CD4-positive, alpha-beta T cell (primary cell): ENCODE data around the gene MRPL47. TPM values are rescaled to one million over a fixed set of nuclear protein-coding genes. Genes with fewer than 3 reads are reported as not detected.
A peak's percentile ranks its signal among the peaks of the same experiment; 100 is the strongest.

ENCODE experiments used
- ATAC-seq: fragments of 200-7000 bp; cut with Tn5 transposase; one replicate; pipeline ENCODE4 v1.10.0; 2022; ENCODE audit warnings: mild to moderate bottlenecking; ENCODE audit not compliant: poor library complexity
- CTCF ChIA-PET: fragments of 350-600 bp; sonication (Branson Sonifier 250); formaldehyde crosslinking; loops from one replicate; lab custom pipeline; 2021; ENCODE audit warnings: antibody characterized with exemption, inconsistent platforms; lab: Charles Lee
- POLR2A ChIA-PET: fragments of 350-600 bp; sonication (Branson Sonifier 250); formaldehyde crosslinking; loops from one replicate; lab custom pipeline; 2021; ENCODE audit warnings: antibody characterized with exemption, inconsistent platforms; lab: Charles Lee
- DNase-seq, 14 experiments: peaks; one replicate each; pipeline ENCODE4 v3.0.0-alpha.2; 2013 to 2020; ENCODE audit warnings: mixed read lengths in 2 of 14
- H3K27ac ChIP-seq, 2 donors: one replicate each; pipeline versions ENCODE4 v1.5.1 to v1.7.0; 2013; ENCODE audit warnings: low read length in 2 of 2, low read depth in 1 of 2, mild to moderate bottlenecking in 1 of 2
- H3K27me3 ChIP-seq, 2 experiments: 1 replicate in 1 of 2; 2 replicates in 1 of 2; pipeline versions ENCODE4 v1.6.1 to v1.7.0; 2013; ENCODE audit warnings: low read length in 2 of 2, control low read depth in 1 of 2, mild to moderate bottlenecking in 1 of 2, moderate library complexity in 1 of 2; ENCODE audit not compliant: insufficient read depth in 2 of 2, control insufficient read depth in 1 of 2
- H3K36me3 ChIP-seq: one replicate; pipeline ENCODE4 v1.6.1; 2013; ENCODE audit warnings: low read length, control low read depth; ENCODE audit not compliant: insufficient read depth
- H3K4me1 ChIP-seq: one replicate; pipeline ENCODE4 v1.6.1; 2013; ENCODE audit warnings: low read length, control low read depth; ENCODE audit not compliant: insufficient read depth
- H3K4me3 ChIP-seq: one replicate; pipeline ENCODE4 v1.5.1; 2013; ENCODE audit warnings: mild to moderate bottlenecking, low read length, moderate library complexity
- H3K9me3 ChIP-seq, 2 experiments: 1 replicate in 1 of 2; 2 replicates in 1 of 2; pipeline versions ENCODE4 v1.6.1 to v1.7.0; 2013; ENCODE audit warnings: low read length in 2 of 2, mild to moderate bottlenecking in 2 of 2, control low read depth in 1 of 2, moderate library complexity in 1 of 2; ENCODE audit not compliant: control insufficient read depth in 1 of 2, insufficient read depth in 1 of 2
- H3K27ac Mint-ChIP-seq: one replicate; pipeline ENCODE4 v1.8.0; 2020; ENCODE audit warnings: mixed read lengths
- H3K27me3 Mint-ChIP-seq: one replicate; pipeline ENCODE4 v1.8.0; 2021; ENCODE audit warnings: mixed read lengths
- H3K36me3 Mint-ChIP-seq: one replicate; pipeline ENCODE4 v1.8.0; 2021; ENCODE audit warnings: low read depth, mixed read lengths
- H3K4me1 Mint-ChIP-seq: one replicate; pipeline ENCODE4 v1.8.0; 2021; ENCODE audit warnings: low read depth, mixed read lengths
- H3K4me3 Mint-ChIP-seq: one replicate; pipeline ENCODE4 v1.8.0; 2020; ENCODE audit warnings: mild to moderate bottlenecking, mixed read lengths
- H3K9me3 Mint-ChIP-seq: one replicate; pipeline ENCODE4 v1.8.0; 2020; ENCODE audit warnings: mixed read lengths
- intact Hi-C, 2 experiments: fragments of 100-400 bp; cut with DNase I in 1 of 2; cut with micrococcal nuclease in 1 of 2; formaldehyde crosslinking; loops; one replicate each; pipeline versions ENCODE4 v1.15.1 to v1.9.0; 2023 to 2025; cut with DNase I, micrococcal nuclease
- polyA plus RNA-seq, 2 donors: library from polyadenylated mRNA; unstranded; fragments of 120-200 nt; gene quantifications; one replicate each; pipeline ENCODE4 v1.2.1, GENCODE V29; 2013
- total RNA-seq, 174 experiments: library from RNA in 2 of 174; stranded (reverse) in 2 of 174; gene quantifications; one replicate each; pipeline ENCODE4 v1.2.3 and lab custom pipeline; 2021 to 2026
- TF ChIP-seq, protein P1 (sequence below): fragments of 200-600 bp; IDR thresholded peaks from one replicate; pipeline ENCODE4 v1.8.0; 2022; ENCODE audit warnings: antibody characterized with exemption, mild to moderate bottlenecking

Gene MRPL47
- total RNA-seq (10 to 100 TPM; 24.8 to 28.6 TPM), total RNA-seq (lab: John Stamatoyannopoulos, UW) (18.2 to 96.1 (median 31.2) reads per million in 172 experiments)
- 24.8 TPM for polyA plus RNA-seq (2013, experiment 1 of 2)
- 24.6 TPM for polyA plus RNA-seq (2013, experiment 2 of 2)

DNA sequence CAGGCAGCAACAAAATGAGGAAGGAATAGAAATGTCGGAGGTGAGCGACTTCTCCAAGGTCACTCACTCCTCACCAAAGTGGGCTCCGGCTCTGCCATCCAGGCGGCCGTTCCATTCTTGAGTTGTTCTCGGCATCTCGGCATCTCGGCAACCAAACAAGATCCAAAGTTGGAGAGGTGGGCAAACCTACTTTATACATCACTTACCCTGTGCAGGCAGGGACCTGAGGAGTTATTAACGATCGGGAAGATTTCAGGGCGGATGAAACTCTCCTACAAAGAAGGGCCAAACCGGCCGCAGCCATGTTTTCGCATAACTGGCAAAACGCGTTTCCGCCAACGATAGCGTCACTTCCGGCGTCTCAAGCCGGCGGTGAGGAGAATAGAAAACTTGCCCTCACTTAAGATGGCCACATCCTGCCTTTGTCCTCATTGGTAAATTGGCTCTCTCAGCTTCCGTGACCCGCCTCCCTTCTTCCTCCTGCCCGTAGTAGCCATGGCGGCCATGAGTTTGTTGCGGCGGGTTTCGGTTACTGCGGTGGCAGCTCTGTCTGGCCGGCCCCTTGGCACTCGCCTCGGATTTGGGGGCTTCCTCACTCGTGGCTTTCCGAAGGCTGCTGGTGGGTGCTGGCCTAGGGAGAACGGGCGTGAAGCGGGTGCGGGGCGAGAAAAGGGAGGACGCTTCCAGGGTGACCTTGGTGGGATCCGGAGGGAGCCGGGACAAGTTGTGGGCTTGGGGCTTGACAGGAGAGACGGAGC, at the start of gene MRPL47, which contains the start of gene NDUFB5:
TSS of gene MRPL47 (minus strand) at position 318 of the 758 bp plus-strand sequence. CDS start at position 304, 14 bp downstream.
TSS of gene NDUFB5 (plus strand) at position 474 of the 758 bp plus-strand sequence. CDS start at position 496, 22 bp downstream.
- POLR2A ChIA-PET, result interaction anchor here (0.7 to 1.5 kb wide), 15 partner anchors 8 to 998 kb away, joined by 3 to 19 read pairs (median 4); partner anchors contain the start of genes ACTL6A, TTC14, USP13 and ZMAT3
- TF ChIP-seq, protein P1, sequence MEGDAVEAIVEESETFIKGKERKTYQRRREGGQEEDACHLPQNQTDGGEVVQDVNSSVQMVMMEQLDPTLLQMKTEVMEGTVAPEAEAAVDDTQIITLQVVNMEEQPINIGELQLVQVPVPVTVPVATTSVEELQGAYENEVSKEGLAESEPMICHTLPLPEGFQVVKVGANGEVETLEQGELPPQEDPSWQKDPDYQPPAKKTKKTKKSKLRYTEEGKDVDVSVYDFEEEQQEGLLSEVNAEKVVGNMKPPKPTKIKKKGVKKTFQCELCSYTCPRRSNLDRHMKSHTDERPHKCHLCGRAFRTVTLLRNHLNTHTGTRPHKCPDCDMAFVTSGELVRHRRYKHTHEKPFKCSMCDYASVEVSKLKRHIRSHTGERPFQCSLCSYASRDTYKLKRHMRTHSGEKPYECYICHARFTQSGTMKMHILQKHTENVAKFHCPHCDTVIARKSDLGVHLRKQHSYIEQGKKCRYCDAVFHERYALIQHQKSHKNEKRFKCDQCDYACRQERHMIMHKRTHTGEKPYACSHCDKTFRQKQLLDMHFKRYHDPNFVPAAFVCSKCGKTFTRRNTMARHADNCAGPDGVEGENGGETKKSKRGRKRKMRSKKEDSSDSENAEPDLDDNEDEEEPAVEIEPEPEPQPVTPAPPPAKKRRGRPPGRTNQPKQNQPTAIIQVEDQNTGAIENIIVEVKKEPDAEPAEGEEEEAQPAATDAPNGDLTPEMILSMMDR, result no peak
- ATAC-seq (peak; percentile 99), DNase-seq (peak; percentile 84 to 98 (median 89))
- peaks cover 21% of the 10 kb centered on the region for H3K4me1 ChIP-seq
- H3K27ac ChIP-seq, result peak within 1 kb of the TSS; percentile 90 to 91
- H3K36me3 Mint-ChIP-seq, result peaks cover 51% of the 10 kb centered on the region
- intact Hi-C loops, result loop anchor here (1.0 to 5.0 kb wide), 8 partner anchors 40 to 1008 kb away; partner anchors contain the start of genes ACTL6A (in 1 of the 2), MFN1 (in 1 of the 2), PIK3CA (in 1 of the 2) and USP13 (in 1 of the 2)
- no peaks in the 10 kb centered on the region for H3K27me3 Mint-ChIP-seq
- H3K36me3 ChIP-seq, result peaks cover 19% of the 10 kb centered on the region
- CTCF ChIA-PET, result interaction anchor here (0.6 to 1.4 kb wide), 3 partner anchors 27 to 45 kb away, joined by 3 to 5 read pairs (median 3); partner anchors contain the start of gene ACTL6A
- no peaks in the 10 kb centered on the region for H3K9me3 ChIP-seq
- H3K27ac Mint-ChIP-seq, result peak within 1 kb of the TSS; percentile 95
- H3K4me1 Mint-ChIP-seq, result peaks cover 56% of the 10 kb centered on the region
- H3K4me3 Mint-ChIP-seq, result peak within 1 kb of the TSS; percentile 91
- no peaks in the 10 kb centered on the region for H3K9me3 Mint-ChIP-seq
- H3K27me3 ChIP-seq, result no peaks in the 10 kb centered on the region
- peak within 1 kb of the TSS; percentile 80 for H3K4me3 ChIP-seq

DNA sequence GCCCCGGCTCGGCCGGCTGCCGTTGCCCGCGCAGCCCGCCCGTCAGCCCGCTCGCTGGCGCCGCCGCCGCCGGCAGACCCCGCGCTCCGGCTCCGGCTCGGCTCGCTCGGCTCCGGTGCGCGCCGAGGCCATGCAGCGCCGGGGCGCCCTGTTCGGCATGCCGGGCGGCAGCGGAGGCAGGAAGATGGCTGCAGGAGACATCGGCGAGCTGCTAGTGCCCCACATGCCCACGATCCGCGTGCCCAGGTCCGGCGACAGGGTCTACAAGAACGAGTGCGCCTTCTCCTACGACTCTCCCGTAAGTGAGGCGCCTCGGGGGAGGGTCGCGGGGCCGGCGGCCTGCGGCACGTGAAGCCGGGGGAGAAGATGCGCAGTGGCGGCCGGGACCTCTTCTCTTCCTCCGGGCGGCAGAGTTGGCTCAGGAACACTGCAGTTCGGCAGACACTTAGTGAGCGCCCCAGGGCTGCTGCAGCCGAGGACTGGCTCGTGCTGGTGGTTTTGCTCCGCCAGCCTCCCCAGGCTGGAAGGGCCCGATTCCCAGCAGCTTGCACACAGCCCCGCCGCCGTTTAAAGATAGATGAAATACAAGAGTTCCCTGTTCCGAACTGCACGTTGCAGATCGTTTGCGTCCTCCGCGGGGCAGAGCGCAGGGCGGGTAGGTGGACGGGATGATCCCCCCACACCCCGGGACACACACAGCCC, 48.8 kb upstream of the MRPL47 start:
- TF ChIP-seq, protein P1, result no peak
- peak overlapping the region; percentile 47 to 48 for H3K27ac ChIP-seq
- peak overlapping the region; percentile 94 for H3K4me3 ChIP-seq
- peaks cover 8% of the 10 kb centered on the region for H3K36me3 Mint-ChIP-seq
- intact Hi-C loops, result loop anchor here (2.0 to 5.0 kb wide), 2 partner anchors 48 to 949 kb away; partner anchors contain the start of genes MRPL47 (in 1 of the 2), NDUFB5 (in 1 of the 2) and TTC14 (in 1 of the 2)
- H3K9me3 ChIP-seq, result peaks cover 0 to 5% of the 10 kb centered on the region in 2 experiments
- ChIA-PET CTCF (no interaction called here), POLR2A (interaction anchor here (0.6 to 2.5 kb wide), 8 partner anchors 25 to 949 kb away, joined by 3 to 19 read pairs (median 8); partner anchors contain the start of genes ACTL6A, MFN1, MRPL47 and NDUFB5)
- peak; percentile 64 for ATAC-seq
- DNase-seq, result peak; percentile 44 to 82 (median 56)
- no peaks in the 10 kb centered on the region for H3K27me3 Mint-ChIP-seq
- H3K27ac Mint-ChIP-seq, result peak overlapping the region; percentile 91
- H3K4me1 Mint-ChIP-seq, result peaks cover 45% of the 10 kb centered on the region
- H3K9me3 Mint-ChIP-seq, result no peaks in the 10 kb centered on the region
- peaks cover 22% of the 10 kb centered on the region for H3K4me1 ChIP-seq
- peak overlapping the region; percentile 98 for H3K4me3 Mint-ChIP-seq
- no peaks in the 10 kb centered on the region for H3K27me3 ChIP-seq
- no peaks in the 10 kb centered on the region for H3K36me3 ChIP-seq
